ENCODE results near the gene GZF1.
A peak's percentile ranks its signal among the peaks of the same experiment; 100 is the strongest.

The GZF1 gene

GRCh38 chr20:23410916-23411695, 49.1 kb downstream of the GZF1 start:
- no peaks in the 10 kb centered on the region; the same call in 1 of the 2 replicates for H3K36me3 ChIP-seq (replicated peaks)
- peaks cover 11% of the 10 kb centered on the region for H3K4me1 ChIP-seq
- no peak for DNase-seq (ENCODE audit: low spot score in 2 of 2)
- H3K4me3 ChIP-seq = no peak overlapping the region
- in situ Hi-C loops (cut with MboI; ENCODE audit: low sequenced_read_pairs) = no loop called here
- no peaks in the 10 kb centered on the region for H3K9me3 ChIP-seq
- H3K27me3 ChIP-seq (ENCODE audit: low read depth) = no peaks in the 10 kb centered on the region

GRCh38 chr20:23412026-23412425, 50.0 kb downstream of the GZF1 start:
- H3K27me3 ChIP-seq (ENCODE audit: low read depth) = no peaks in the 10 kb centered on the region
- H3K9me3 ChIP-seq = no peaks in the 10 kb centered on the region
- no peak for DNase-seq (ENCODE audit: low spot score in 2 of 2)
- no peaks in the 10 kb centered on the region; the same call in 1 of the 2 replicates for H3K36me3 ChIP-seq (replicated peaks)
- no peak overlapping the region for H3K4me3 ChIP-seq
- H3K4me1 ChIP-seq = peaks cover 13% of the 10 kb centered on the region
- in situ Hi-C loops (cut with MboI; ENCODE audit: low sequenced_read_pairs) = no loop called here

- DNase-seq (ENCODE audit: low spot score in 2 of 2) = no peak
- Histone ChIP-seq H3K4me3 (no peak overlapping the region), H3K9me3 (no peaks in the 10 kb centered on the region), H3K27me3 (ENCODE audit: low read depth) (no peaks in the 10 kb centered on the region), H3K4me1 (peaks cover 22% of the 10 kb centered on the region), H3K36me3 (replicated peaks) (no peaks in the 10 kb centered on the region)
- in situ Hi-C loops (cut with MboI; ENCODE audit: low sequenced_read_pairs) = no loop called here
Measured at GRCh38 chr20:23413862-23414422, 52.0 kb downstream of the GZF1 start.

GRCh38 chr20:23414526-23415188, 52.7 kb downstream of the GZF1 start:
- Histone ChIP-seq H3K36me3 (replicated peaks) (no peaks in the 10 kb centered on the region), H3K4me1 (peaks cover 28% of the 10 kb centered on the region), H3K27me3 (ENCODE audit: low read depth) (no peaks in the 10 kb centered on the region), H3K4me3 (no peak overlapping the region), H3K9me3 (no peaks in the 10 kb centered on the region)
- no peak for DNase-seq (ENCODE audit: low spot score in 2 of 2)
- in situ Hi-C loops (cut with MboI; ENCODE audit: low sequenced_read_pairs) = no loop called here

GRCh38 chr20:23415555-23415954, 53.6 kb downstream of the GZF1 start:
- no peak overlapping the region for H3K4me3 ChIP-seq
- H3K27me3 ChIP-seq (ENCODE audit: low read depth) = no peaks in the 10 kb centered on the region
- H3K36me3 ChIP-seq (replicated peaks) = no peaks in the 10 kb centered on the region
- in situ Hi-C loops (cut with MboI; ENCODE audit: low sequenced_read_pairs) = no loop called here
- DNase-seq (ENCODE audit: low spot score in 2 of 2) = no peak
- peaks cover 28% of the 10 kb centered on the region for H3K4me1 ChIP-seq
- H3K9me3 ChIP-seq = no peaks in the 10 kb centered on the region

- no peaks in the 10 kb centered on the region for H3K27me3 ChIP-seq (ENCODE audit: low read depth)
- no peak overlapping the region for H3K4me3 ChIP-seq
- H3K36me3 ChIP-seq (replicated peaks) = no peaks in the 10 kb centered on the region
- peaks cover 28% of the 10 kb centered on the region for H3K4me1 ChIP-seq
- no peak for DNase-seq (ENCODE audit: low spot score in 2 of 2)
- in situ Hi-C loops (cut with MboI; ENCODE audit: low sequenced_read_pairs) = no loop called here
- H3K9me3 ChIP-seq = no peaks in the 10 kb centered on the region
Measured at GRCh38 chr20:23415959-23416583, 54.1 kb downstream of the GZF1 start.

- no peak for DNase-seq (ENCODE audit: low spot score in 2 of 2)
- Histone ChIP-seq H3K9me3 (no peaks in the 10 kb centered on the region), H3K4me3 (no peak overlapping the region), H3K4me1 (peaks cover 34% of the 10 kb centered on the region), H3K27me3 (ENCODE audit: low read depth) (no peaks in the 10 kb centered on the region), H3K36me3 (replicated peaks) (no peaks in the 10 kb centered on the region)
- in situ Hi-C loops (cut with MboI; ENCODE audit: low sequenced_read_pairs) = no loop called here
Measured at GRCh38 chr20:23417861-23418260, 55.9 kb downstream of the GZF1 start.

GRCh38 chr20:23419657-23419994, 57.6 kb downstream of the GZF1 start:
- Histone ChIP-seq H3K36me3 (replicated peaks) (no peaks in the 10 kb centered on the region), H3K27me3 (ENCODE audit: low read depth) (no peaks in the 10 kb centered on the region), H3K9me3 (no peaks in the 10 kb centered on the region), H3K4me1 (peaks cover 26% of the 10 kb centered on the region), H3K4me3 (peak overlapping the region; percentile 88)
- in situ Hi-C loops (cut with MboI; ENCODE audit: low sequenced_read_pairs) = no loop called here
- no peak for DNase-seq (ENCODE audit: low spot score in 2 of 2)

- peak; percentile 20 to 28 for DNase-seq (ENCODE audit: low spot score in 2 of 2)
- Histone ChIP-seq H3K36me3 (replicated peaks) (no peaks in the 10 kb centered on the region), H3K9me3 (no peaks in the 10 kb centered on the region), H3K4me3 (peak overlapping the region; percentile 88), H3K4me1 (peaks cover 26% of the 10 kb centered on the region), H3K27me3 (ENCODE audit: low read depth) (no peaks in the 10 kb centered on the region)
- in situ Hi-C loops (cut with MboI; ENCODE audit: low sequenced_read_pairs) = no loop called here
Measured at GRCh38 chr20:23419995-23420901, 58.3 kb downstream of the GZF1 start.

- peak; percentile 92 to 96 for DNase-seq (ENCODE audit: low spot score in 2 of 2)
- H3K4me1 ChIP-seq = peaks cover 22% of the 10 kb centered on the region
- in situ Hi-C loops (cut with MboI; ENCODE audit: low sequenced_read_pairs) = no loop called here
Measured at GRCh38 chr20:23420943-23421931, 59.3 kb downstream of the GZF1 start, which contains the start of gene NAPB. TSS of gene NAPB (minus strand) at chr20:23421488. CDS start at chr20:23421402, 86 bp downstream.

More at GRCh38 chr20:23420943-23421931, 59.3 kb downstream of the GZF1 start, which contains the start of gene NAPB:
- Histone ChIP-seq H3K9me3 (no peaks in the 10 kb centered on the region), H3K36me3 (replicated peaks) (no peaks in the 10 kb centered on the region), H3K4me3 (peak within 1 kb of the TSS; percentile 88), H3K27me3 (ENCODE audit: low read depth) (no peaks in the 10 kb centered on the region)

All from HAP-1 (cell line).